Stimulated activated CD4-positive, alpha-beta T cell treated with anti-CD3 and anti-CD28 coated beads, Interleukin-4, amount 100 ng/mL, for 4 hours (primary cell): Measurements from ENCODE around the gene SNRNP35.
"Not testable (repeated sequence)": the region's sequence is repeated elsewhere in the genome, so short reads cannot be mapped to it uniquely, and the experiment has no call there.

Source experiments
- DNase-seq, 2 experiments: peaks; one replicate each; pipeline ENCODE4 v3.0.0-alpha.2; 2020

The SNRNP35 gene

DNA sequence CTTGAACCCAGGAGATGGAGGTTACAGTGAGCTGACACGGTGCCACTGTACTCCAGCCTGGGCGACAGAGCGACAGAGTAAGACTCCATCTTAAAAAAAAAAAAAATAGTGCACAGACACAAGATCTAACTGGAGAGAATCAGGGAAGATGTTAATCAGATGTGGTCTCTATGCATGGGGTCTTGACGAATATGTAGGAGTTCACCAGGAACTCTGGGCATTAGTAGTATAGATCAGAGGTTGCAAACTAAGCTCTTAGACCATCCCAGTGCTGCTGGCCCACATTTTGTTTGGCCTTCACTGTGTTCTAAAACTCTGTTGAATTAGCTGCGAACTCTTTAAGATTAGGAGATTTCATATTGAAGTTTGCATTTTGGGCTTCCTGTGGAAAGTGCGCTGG, 31.6 kb downstream of the SNRNP35 start:
- no peak for DNase-seq

DNA sequence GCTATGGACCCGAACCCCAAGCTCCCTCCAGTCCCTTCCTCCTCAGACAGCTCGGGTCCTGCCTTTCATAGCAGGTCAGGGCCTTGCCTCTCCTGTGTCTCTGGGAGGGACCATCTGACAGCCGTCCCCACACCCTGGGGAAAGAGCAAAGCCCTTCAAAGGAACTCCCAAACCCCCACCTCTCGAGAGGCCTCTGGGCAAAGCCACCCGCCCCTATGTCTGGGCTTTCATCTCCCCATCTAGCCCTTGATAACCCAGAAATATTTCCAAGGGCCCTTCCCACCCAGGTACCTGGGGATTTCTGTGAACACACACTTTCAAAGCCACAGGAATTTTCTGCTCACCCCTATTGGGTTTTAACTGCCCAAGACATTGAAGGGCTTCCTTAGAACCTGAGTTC, 32.1 kb downstream of the SNRNP35 start:
- DNase-seq, result no peak

DNA sequence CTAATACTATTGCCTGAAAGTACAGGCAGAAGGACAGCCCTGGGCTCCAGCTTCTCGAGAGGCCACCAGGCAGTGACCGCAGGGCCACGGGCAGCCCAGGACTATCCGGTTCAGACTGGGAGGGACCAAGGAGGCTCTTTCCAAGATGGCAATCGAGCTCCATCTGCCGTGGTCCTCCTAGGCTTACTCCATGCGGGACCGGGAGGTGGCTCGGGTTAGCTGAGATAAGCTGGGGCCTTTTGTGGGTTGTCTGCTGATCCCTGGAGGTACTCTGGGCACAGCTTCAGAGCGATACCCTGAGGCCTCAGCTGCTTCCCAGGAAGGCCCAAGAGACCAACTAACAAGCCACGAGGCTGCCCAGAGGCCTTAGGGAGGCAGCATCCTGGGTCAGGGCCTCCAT, 33.1 kb downstream of the SNRNP35 start:
- DNase-seq, result no peak

DNA sequence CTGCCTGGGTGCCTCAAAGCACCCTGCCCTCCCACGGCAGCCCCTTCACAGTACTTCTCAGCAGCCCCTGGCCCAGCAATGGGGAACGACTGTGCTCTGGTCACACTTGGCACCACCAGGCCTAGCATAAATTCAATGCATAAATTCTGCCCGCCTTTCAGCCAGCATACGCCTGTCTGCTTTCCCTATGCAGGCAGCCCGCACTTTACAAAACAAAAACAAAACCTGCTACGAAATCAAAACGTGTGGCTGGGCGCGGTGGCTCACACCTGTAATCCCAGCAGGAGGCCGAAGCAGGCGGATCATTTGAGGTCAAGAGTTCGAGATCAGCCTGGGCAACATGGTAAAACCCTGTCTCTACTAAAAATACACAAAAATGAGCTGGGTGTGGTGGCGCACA, 33.5 kb downstream of the SNRNP35 start:
- DNase-seq, result no peak

DNA sequence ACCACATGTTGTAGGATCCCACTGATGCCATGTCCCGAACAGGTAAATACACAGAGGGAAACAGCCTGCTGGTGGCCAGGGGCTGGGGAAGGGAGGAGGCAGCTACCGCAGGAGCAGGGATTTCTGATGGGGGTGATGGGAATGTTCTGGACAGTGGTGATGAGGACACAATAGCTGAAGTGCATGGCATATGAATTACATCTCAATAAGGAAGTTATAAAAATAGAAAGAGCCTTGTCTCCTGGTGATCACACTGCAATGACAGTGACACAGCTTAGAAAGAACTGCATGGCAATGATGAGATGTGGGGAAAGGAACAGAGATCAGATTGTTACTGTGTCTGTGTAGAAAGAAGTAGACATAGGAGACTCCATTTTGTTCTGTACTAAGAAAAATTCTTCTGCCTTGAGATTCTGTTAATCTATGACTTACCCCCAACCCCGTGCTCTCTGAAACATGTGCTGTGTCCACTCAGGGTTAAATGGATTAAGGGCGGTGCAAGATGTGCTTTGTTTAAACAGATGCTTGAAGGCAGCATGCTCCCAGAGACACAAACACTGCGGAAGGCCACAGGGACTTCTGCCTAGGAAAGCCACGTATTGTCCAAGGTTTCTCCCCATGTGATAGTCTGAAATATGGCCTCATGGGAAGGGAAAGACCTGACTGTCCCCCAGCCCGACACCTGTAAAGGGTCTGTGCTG, 34.5 kb downstream of the SNRNP35 start:
- not testable (repeated sequence) for DNase-seq

DNA sequence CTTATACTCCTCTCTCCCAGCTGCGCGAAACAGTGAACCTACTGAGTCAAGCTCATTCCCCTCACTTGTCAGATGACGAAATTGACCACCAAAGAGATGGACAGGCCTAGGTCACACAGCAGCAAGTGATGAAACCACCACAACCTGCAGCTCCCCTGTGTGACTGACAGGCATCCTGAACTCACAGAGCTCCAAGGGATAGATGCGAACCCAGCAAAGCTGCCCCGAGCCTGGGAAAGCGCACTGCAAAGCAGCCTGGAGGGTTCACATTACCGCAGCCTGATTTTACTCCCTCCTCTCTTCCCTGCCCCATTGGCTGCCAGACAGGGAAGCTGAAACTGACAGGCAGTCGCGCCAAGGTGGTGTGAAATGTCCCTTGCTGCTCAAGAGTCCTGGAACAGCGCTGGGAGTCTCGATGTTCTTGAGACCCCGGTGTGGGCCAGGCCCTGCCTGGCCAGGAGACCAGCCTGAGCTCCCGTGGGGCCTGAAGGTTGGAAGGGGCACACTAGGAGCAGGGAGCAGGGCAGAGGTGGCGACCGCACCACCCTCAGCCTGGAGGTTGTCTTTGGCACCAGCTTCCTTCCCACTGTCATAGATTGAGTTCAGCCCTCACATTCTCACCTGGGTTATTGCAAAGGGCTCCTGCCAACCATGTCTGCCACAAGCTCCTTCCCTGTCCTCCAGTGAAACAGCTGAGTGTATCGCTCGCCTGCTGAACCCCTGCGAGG, 36.3 kb downstream of the SNRNP35 start:
- no peak for DNase-seq

DNA sequence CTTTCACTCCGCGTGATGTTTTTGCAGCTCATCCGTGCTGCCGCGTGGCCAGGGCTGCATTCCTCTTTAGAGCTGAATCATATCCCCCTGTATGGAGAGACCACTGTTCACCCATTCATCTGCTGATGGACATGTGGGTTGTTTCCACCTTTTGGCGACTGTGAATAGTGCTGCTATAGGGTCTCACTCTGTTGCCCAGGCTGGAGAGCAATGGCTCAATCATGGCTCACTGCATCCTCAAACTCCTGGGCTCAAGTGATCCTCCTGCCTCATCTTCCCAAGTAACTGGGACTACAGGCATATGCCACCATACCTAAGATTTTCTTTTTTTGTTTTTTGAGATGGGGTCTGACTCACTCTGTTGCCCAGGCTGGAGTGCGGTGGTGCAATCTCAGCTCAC, 39.1 kb downstream of the SNRNP35 start:
- no peak for DNase-seq

DNA sequence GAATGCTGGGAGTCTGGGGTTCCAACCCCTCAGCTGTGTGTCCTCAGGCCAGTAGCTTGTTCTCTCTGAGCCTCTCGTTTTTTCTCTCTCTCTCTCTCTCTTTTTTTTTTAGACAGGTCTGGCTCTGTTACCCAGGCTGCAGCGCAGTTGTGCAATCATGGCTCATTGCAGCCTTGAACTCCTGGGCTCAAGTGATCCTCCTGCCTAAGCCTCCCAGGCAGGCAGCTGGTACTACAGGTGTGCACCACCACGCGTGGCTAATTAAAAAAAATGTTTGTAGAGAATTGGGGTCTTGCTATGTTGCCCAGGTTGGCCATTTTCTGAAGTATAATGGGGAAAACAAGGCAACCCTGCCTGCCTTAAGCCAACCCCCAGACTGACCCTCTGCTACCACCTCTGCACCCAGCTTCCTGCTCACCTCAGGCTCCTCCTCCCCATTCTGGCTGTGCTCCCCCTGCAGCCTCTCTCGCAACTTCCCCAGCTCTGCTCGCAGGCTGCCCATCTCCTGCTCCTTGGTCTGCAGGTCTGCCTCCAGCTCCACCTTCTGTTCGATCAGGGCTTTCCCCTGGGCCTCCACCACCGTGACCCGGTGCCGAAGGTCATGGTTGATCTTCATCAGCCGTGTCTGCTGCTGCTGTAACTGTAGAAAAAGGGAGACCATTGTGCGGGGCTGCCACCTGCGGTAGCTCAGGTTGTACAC, 40.3 kb downstream of the SNRNP35 start:
- DNase-seq, result no peak

DNA sequence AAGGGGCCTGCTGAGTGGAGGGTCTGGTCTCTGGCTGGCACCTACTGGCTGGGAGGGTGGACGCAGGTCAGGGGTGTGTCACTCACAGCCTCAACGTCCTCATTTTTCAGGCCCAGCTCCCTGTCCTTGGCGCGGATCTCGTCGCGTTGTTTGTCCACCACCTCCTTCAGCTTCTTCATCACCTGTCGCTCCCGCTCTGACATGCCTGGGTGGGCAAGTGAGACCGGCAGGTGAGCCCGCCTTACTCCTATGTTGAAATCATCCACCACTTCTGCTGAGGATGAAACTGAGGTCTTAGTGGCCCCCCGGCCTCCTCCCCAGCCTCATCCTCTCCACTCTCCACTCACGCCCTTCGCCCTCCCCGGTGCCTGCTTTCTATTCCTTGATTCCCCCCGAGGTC, 41.4 kb downstream of the SNRNP35 start:
- DNase-seq, result no peak

DNA sequence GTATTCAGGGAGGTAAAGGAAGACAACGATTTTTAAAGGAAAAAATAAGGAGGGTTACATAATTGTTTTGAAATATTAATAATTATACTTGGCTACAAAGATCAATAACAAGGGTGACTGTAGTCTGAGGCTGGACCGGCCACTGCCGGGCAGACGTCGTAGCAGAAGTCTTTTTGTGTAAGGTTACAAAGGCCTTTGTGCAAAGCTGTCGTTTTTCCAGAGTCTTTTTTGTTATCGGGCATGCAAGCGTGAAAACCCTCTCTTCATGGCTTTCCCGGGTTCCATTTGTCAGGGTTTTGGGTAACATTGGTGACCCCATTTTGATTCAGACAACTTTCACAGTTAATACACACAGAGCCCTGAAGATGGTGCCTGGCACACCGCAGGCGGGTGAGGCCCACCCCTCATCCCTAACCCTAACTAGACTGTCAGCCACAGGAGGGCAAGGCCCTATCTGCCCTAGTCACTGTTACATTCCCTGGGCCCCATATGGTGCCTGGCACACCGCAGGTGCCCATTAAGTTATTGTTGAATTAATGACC, 44.3 kb downstream of the SNRNP35 start:
- DNase-seq, result no peak

DNA sequence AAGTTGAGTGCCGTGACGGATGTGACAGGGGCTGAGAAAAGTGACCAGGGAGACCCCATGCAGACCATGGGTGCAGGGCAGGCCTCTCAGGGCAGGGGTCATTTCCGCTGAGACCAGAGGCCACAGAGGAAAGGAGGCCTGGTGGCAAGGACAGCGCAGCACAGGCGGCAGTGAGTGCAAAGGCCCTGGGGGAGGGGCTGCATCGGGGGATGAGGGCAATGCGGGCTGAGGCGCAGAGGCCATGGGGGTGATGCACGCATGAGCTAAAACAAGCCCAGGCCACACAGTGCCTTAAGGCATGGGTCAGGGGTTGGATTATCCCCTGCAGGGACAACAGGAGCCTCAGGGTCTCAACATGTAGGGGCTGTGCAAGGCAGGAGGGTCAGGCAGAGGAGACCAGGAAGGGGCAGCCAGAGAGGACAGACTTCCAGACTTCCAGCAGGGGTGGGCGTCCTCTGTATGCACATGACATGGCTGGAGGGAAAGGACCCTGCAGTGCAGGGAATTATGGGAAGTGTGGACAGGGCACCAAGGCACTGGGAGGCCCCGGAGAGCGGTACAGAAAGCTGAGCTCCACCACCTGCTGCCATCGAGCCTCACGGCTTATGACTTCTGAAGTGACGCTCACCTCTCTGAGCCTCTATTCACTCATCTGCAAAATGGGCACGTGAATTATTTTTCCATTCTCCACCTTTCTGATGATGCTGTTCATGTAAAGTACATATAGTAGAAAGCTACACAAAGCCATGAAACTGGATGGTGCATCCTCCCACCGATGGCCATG, 48.3 kb downstream of the SNRNP35 start:
- no peak for DNase-seq

DNA sequence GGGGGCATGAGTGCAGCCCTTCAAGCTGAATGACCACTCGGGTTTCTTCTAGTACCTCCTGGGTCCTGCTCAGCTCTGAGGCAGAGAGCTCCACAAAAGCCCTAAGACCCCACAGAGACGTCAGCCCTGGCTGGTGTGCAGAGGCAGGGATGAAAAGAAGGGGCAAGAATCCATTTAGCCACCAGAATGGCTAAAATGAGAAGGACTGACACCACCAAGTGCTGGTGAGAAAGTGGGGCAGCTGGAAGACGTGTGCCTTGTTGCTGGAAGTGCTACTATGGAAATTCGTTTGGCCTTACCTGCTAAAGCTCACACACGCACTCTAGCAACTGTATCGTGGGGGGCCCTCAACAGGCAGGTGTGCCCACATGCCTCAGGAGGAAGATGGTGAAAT, 48.9 kb downstream of the SNRNP35 start:
- DNase-seq, result no peak

DNA sequence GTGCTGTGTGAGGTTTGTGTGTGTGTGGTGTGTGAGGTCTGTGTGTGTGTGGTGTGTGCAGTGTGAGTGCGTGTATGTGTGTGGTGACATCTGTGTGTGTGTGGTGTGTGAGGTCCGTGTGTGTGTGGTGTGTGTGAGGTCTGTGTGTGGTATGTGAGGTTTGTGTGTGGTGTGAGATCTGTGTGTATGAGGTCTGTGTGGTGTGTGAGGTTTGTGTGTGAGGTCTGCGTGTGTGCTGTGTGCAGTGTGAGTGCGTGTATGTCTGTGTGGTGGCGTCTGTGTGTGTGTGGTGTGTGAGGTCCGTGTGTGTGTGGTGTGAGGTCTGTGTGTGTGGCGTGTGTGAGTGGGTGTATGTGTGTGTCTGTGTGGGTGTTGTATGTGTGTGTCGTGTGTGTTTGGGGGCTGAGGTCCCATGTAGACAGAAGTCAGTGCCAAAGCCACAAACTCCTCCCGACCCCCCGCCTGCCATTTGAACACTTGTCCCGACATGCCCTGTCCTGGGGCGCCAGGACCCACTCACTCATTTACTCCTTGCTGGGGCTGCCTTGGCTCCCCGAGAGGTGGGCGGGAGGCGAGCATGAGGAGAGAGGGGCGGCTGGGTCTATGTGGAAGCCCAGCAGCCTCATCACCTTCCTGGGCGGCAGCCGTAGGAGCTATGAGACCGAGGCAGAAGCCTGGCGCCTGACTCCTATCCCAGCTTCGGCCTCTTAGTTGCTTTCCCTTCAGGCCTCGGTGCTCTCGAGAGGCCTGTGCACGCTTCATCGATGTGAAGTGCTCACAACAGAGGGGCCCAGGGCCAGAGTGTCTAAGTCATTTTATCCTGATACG, 55.1 kb downstream of the SNRNP35 start:
- DNase-seq, result no peak

DNA sequence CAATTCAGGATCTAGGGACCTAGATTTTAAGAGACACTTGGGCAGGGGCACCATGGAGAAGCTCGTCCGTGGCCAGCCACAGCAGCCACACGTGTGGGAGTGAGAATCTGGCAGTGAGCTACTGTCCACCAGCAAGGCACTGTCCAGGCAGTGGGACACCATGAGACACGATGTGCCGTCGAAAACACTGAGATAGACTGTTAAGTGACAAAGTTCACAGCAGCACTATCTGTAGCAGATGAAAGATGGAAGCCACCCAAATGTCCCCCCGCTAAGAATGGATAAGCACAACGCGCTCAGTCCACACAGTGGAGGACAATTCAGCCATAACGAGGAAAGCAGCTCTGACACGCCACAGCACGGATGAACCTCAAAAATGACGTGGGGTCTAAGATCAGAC, 55.9 kb downstream of the SNRNP35 start:
- no peak for DNase-seq

DNA sequence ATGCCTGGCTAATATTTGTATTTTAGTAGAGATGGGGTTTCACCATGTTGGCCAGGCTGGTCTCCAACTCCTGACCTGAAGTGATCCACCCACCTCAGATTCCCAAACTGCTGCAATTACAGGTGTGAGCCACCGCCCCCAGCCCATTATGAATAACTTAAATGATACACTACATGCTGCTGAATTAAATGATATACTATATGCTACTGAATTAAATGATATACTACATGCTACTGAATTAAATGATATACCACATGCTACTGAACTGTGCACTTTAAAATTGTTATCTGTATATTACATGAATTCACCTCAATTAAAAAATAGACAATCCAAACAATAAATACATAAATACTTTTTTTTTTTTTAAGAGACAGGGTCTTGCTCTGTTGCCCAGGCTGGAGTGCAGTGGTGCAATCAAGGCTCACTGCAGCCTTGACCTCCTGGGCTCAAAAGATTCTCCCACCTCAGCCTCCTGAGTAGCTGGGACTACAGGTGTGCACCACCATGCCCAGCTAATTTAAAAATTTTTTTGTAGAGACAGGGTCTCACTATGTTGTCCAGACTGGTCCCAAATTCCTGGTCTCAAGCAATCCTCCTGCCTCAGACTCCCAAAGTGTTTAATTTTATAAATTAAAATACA, 56.8 kb downstream of the SNRNP35 start:
- DNase-seq, result not testable (repeated sequence)

DNA sequence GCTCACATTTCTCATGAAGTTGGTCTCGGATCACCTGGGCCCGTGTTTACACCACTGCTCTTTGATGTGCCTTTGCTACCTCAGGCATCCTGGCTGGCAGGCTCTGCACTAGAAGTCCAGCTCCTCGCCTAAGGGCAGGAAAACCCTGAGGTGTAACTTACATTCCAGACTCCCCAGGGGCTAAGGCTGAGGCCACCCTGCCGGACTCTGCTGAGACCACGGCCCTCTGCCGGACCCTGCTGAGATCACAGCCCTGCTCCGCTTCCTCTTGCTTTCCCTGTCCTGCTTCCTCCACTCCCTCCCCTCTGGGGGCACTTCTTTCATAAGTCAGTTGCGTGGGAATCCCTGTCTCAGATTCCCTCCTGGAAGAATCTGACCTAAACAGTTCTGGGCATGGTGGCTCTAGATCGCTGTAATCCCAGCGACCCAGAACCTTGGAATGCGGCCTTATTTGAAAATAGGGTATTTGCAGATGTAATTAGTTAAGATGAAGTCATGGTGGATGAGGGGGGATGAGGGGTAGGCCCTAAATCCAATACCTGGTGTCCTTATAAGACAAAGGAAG, 58.4 kb downstream of the SNRNP35 start:
- no peak for DNase-seq
